ENCODE data around the gene ZNF195. TPM values are rescaled to one million over a fixed set of nuclear protein-coding genes. Genes with fewer than 3 reads are reported as not detected.
A peak's percentile ranks its signal among the peaks of the same experiment; 100 is the strongest.
"Not testable (repeated sequence)": the region's sequence is repeated elsewhere in the genome, so short reads cannot be mapped to it uniquely, and the experiment has no call there.

ZNF195 gene
- total RNA-seq, 4 donors from 2014 or later: 12.3 to 37.5 (median 28.5) TPM

- H3K36me3 ChIP-seq; H3K27ac ChIP-seq; H3K4me3 ChIP-seq; in situ Hi-C loops (cut with MboI; ENCODE audit: low pct_ligation_motif_present in 1 of 4, low pct_unique_long_range_greater_than_20kb in 1 of 4, low sequenced_read_pairs in 3 of 4); H3K9me3 ChIP-seq; DNase-seq; intact Hi-C loops (cut with DNase I; ENCODE audit: low total_unique reads); H3K27me3 ChIP-seq: not testable (repeated sequence)
- 71% methylated on average over 1 of the region's 1 CpG; no CpG with 5 or more reads in 1 of the 2 donors for WGBS, 2 donors (ENCODE audit: low coverage in 1 of 2)
- peaks cover 4 to 13% (median 9%) of the 10 kb centered on the region in 4 donors for H3K4me1 ChIP-seq
These were observed 40.5 kb upstream of the ZNF195 start for GRCh38 chr11:3419496-3419895.

GRCh38 chr11:3417047-3417446 is 38.1 kb upstream of the ZNF195 start:
- H3K36me3 ChIP-seq; H3K4me3 ChIP-seq; in situ Hi-C loops (cut with MboI; ENCODE audit: low pct_ligation_motif_present in 1 of 4, low pct_unique_long_range_greater_than_20kb in 1 of 4, low sequenced_read_pairs in 3 of 4); intact Hi-C loops (cut with DNase I; ENCODE audit: low total_unique reads); H3K27me3 ChIP-seq; H3K27ac ChIP-seq; H3K4me1 ChIP-seq; H3K9me3 ChIP-seq: not testable (repeated sequence)
- 64 to 80% methylated on average over 2 to 4 of the region's 4 CpGs for WGBS, 2 donors (ENCODE audit: low coverage in 1 of 2)
- peak; percentile 59 for DNase-seq
- peak; percentile 47 to 56 (median 51) for TF ChIP-seq CTCF (IDR thresholded peaks at IDR 0.05)

- H3K36me3 ChIP-seq; intact Hi-C loops (cut with DNase I; ENCODE audit: low total_unique reads); H3K27ac ChIP-seq; H3K4me3 ChIP-seq; H3K4me1 ChIP-seq; H3K27me3 ChIP-seq; DNase-seq; in situ Hi-C loops (cut with MboI; ENCODE audit: low pct_ligation_motif_present in 1 of 4, low pct_unique_long_range_greater_than_20kb in 1 of 4, low sequenced_read_pairs in 3 of 4); H3K9me3 ChIP-seq: not testable (repeated sequence)
- 87% methylated on average over 7 of the region's 7 CpGs; no CpG with 5 or more reads in 1 of the 2 donors for WGBS, 2 donors (ENCODE audit: low coverage in 1 of 2)
These were observed 36.4 kb upstream of the ZNF195 start for GRCh38 chr11:3415301-3415700.

GRCh38 chr11:3413666-3414065 is 34.7 kb upstream of the ZNF195 start:
- H3K27me3 ChIP-seq; H3K4me1 ChIP-seq; DNase-seq; H3K36me3 ChIP-seq; intact Hi-C loops (cut with DNase I; ENCODE audit: low total_unique reads); in situ Hi-C loops (cut with MboI; ENCODE audit: low pct_ligation_motif_present in 1 of 4, low pct_unique_long_range_greater_than_20kb in 1 of 4, low sequenced_read_pairs in 3 of 4); H3K9me3 ChIP-seq; H3K27ac ChIP-seq; H3K4me3 ChIP-seq: not testable (repeated sequence)
- 91 to 100% methylated on average over 1 to 22 of the region's 24 CpGs for WGBS, 2 donors (ENCODE audit: low coverage in 1 of 2)

GRCh38 chr11:3412837-3413236 is 33.9 kb upstream of the ZNF195 start:
- H3K27ac ChIP-seq: no peak overlapping the region
- no peaks in the 10 kb centered on the region for H3K27me3 ChIP-seq
- DNase-seq: no peak
- H3K36me3 ChIP-seq: no peaks in the 10 kb centered on the region
- WGBS, 2 donors (ENCODE audit: low coverage in 1 of 2): 87% methylated on average over 15 of the region's 15 CpGs; no CpG with 5 or more reads in 1 of the 2 donors
- H3K4me1 ChIP-seq: no peaks in the 10 kb centered on the region
- intact Hi-C loops (cut with DNase I; ENCODE audit: low total_unique reads): no loop called here
- in situ Hi-C loops (cut with MboI; ENCODE audit: low pct_ligation_motif_present in 1 of 4, low pct_unique_long_range_greater_than_20kb in 1 of 4, low sequenced_read_pairs in 3 of 4): no loop called here
- TF ChIP-seq CTCF (IDR thresholded peaks at IDR 0.05) (no peak), EP300 (IDR thresholded peaks at IDR 0.05; ENCODE audit: low read depth) (no peak), POLR2A (IDR thresholded peaks at IDR 0.05) (no peak), POLR2AphosphoS5 (IDR thresholded peaks at IDR 0.05) (no peak)
- no peaks in the 10 kb centered on the region for H3K9me3 ChIP-seq
- no peak overlapping the region for H3K4me3 ChIP-seq

- H3K27me3 ChIP-seq; H3K9me3 ChIP-seq; H3K27ac ChIP-seq; H3K36me3 ChIP-seq; H3K4me1 ChIP-seq; H3K4me3 ChIP-seq; intact Hi-C loops (cut with DNase I; ENCODE audit: low total_unique reads): not testable (repeated sequence)
- peak; percentile 80 for DNase-seq
- in situ Hi-C loops (cut with MboI; ENCODE audit: low pct_ligation_motif_present in 1 of 4, low pct_unique_long_range_greater_than_20kb in 1 of 4, low sequenced_read_pairs in 3 of 4): loop anchor here in 1 of 4 donors (10.0 kb wide), 1 partner anchor 64 kb away; no protein-coding TSS in a partner anchor
- TF ChIP-seq CTCF (IDR thresholded peaks at IDR 0.05): peak; percentile 70 to 86 (median 81)
- 18 to 19% methylated on average over 5 to 12 of the region's 12 CpGs for WGBS, 2 donors (ENCODE audit: low coverage in 1 of 2)
These were observed 29.8 kb upstream of the ZNF195 start for GRCh38 chr11:3408722-3409121.

GRCh38 chr11:3408058-3408605 is 29.2 kb upstream of the ZNF195 start:
- H3K4me1 ChIP-seq; H3K4me3 ChIP-seq; DNase-seq; H3K9me3 ChIP-seq; H3K36me3 ChIP-seq; intact Hi-C loops (cut with DNase I; ENCODE audit: low total_unique reads); H3K27me3 ChIP-seq; H3K27ac ChIP-seq: not testable (repeated sequence)
- WGBS, 2 donors (ENCODE audit: low coverage in 1 of 2): 32 to 65% methylated on average over 4 to 8 of the region's 8 CpGs
- in situ Hi-C loops (cut with MboI; ENCODE audit: low pct_ligation_motif_present in 1 of 4, low pct_unique_long_range_greater_than_20kb in 1 of 4, low sequenced_read_pairs in 3 of 4): loop anchor here in 1 of 4 donors (10.0 kb wide), 1 partner anchor 63 kb away; no protein-coding TSS in a partner anchor

GRCh38 chr11:3406937-3407336 is 28.0 kb upstream of the ZNF195 start:
- H3K27me3 ChIP-seq; H3K27ac ChIP-seq; H3K36me3 ChIP-seq; H3K9me3 ChIP-seq; H3K4me1 ChIP-seq; H3K4me3 ChIP-seq; intact Hi-C loops (cut with DNase I; ENCODE audit: low total_unique reads); DNase-seq: not testable (repeated sequence)
- 83 to 100% methylated on average over 2 to 9 of the region's 9 CpGs for WGBS, 2 donors (ENCODE audit: low coverage in 1 of 2)
- in situ Hi-C loops (cut with MboI; ENCODE audit: low pct_ligation_motif_present in 1 of 4, low pct_unique_long_range_greater_than_20kb in 1 of 4, low sequenced_read_pairs in 3 of 4): loop anchor here in 1 of 4 donors (10.0 kb wide), 1 partner anchor 62 kb away; no protein-coding TSS in a partner anchor
